NCI-H1105 (cell line): ENCODE data around the gene CEP57L1.
A peak's percentile ranks its signal among the peaks of the same experiment; 100 is the strongest.
"Not testable (repeated sequence)": the region's sequence is repeated elsewhere in the genome, so short reads cannot be mapped to it uniquely, and the experiment has no call there.

Experiments
- DNase-seq: peaks from one replicate; lab custom pipeline; 2025; lab: John Stamatoyannopoulos, UW

CEP57L1 gene

GRCh38 chr6:109105681-109106080, 10.4 kb downstream of the CEP57L1 start:
- no peak for DNase-seq

- DNase-seq: not testable (repeated sequence)
Observed at GRCh38 chr6:109109663-109110062, 14.4 kb downstream of the CEP57L1 start.

- not testable (repeated sequence) for DNase-seq
Observed at GRCh38 chr6:109112663-109113062, 17.4 kb downstream of the CEP57L1 start.

- DNase-seq: no peak
Observed at GRCh38 chr6:109117346-109118035, 22.2 kb downstream of the CEP57L1 start.

- DNase-seq: no peak
Observed at GRCh38 chr6:109118337-109118736, 23.0 kb downstream of the CEP57L1 start.

GRCh38 chr6:109118871-109119354, 23.6 kb downstream of the CEP57L1 start:
- no peak for DNase-seq

GRCh38 chr6:109121411-109121810, 26.1 kb downstream of the CEP57L1 start:
- no peak for DNase-seq

GRCh38 chr6:109124219-109124618, 28.9 kb downstream of the CEP57L1 start:
- DNase-seq: no peak

GRCh38 chr6:109125504-109125903, 30.2 kb downstream of the CEP57L1 start:
- DNase-seq: no peak

GRCh38 chr6:109130065-109130464, 34.8 kb downstream of the CEP57L1 start:
- no peak for DNase-seq

- DNase-seq: not testable (repeated sequence)
Observed at GRCh38 chr6:109135600-109135999, 40.3 kb downstream of the CEP57L1 start.

GRCh38 chr6:109136039-109136438, 40.7 kb downstream of the CEP57L1 start:
- DNase-seq: not testable (repeated sequence)

GRCh38 chr6:109136530-109136929, 41.2 kb downstream of the CEP57L1 start:
- DNase-seq: not testable (repeated sequence)

GRCh38 chr6:109139109-109139508, 43.8 kb downstream of the CEP57L1 start:
- DNase-seq: no peak

- not testable (repeated sequence) for DNase-seq
Observed at GRCh38 chr6:109142067-109142466, 46.8 kb downstream of the CEP57L1 start.

GRCh38 chr6:109143191-109143590, 47.9 kb downstream of the CEP57L1 start:
- no peak for DNase-seq

GRCh38 chr6:109148251-109148650, 52.9 kb downstream of the CEP57L1 start:
- DNase-seq: not testable (repeated sequence)

- not testable (repeated sequence) for DNase-seq
Observed at GRCh38 chr6:109148716-109149115, 53.4 kb downstream of the CEP57L1 start.

GRCh38 chr6:109153752-109154151, 58.4 kb downstream of the CEP57L1 start:
- no peak for DNase-seq

- no peak for DNase-seq
Observed at GRCh38 chr6:109164331-109164730, 69.0 kb downstream of the CEP57L1 start.

GRCh38 chr6:109165392-109165974, 70.2 kb downstream of the CEP57L1 start:
- DNase-seq: no peak

- DNase-seq: peak; percentile 33
Observed at GRCh38 chr6:109166673-109167072, 71.4 kb downstream of the CEP57L1 start.

GRCh38 chr6:109167562-109167961, 72.3 kb downstream of the CEP57L1 start:
- no peak for DNase-seq

- no peak for DNase-seq
Observed at GRCh38 chr6:109170333-109170732, 75.0 kb downstream of the CEP57L1 start.
